Tibial nerve (tissue), 3 donors: ENCODE results near the gene ALAD.

Experiments
- POLR2A ChIP-seq, 2 donors: fragments of 450-650 bp; IDR thresholded peaks; one replicate each; pipeline ENCODE4 v1.6.1; 2017; ENCODE audit warnings: antibody characterized with exemption in 2 of 2, mild to moderate bottlenecking in 2 of 2, moderate library complexity in 2 of 2
- TF ChIP-seq, protein P1 (sequence below), 5 experiments: fragments of 200-600 bp in 3 of 5; fragments of 450-650 bp in 2 of 5; sonication (generic) in 3 of 5; IDR thresholded peaks; one replicate each; pipeline ENCODE4 v1.5.1; 2016 to 2019; ENCODE audit warnings: antibody characterized with exemption in 5 of 5, mild to moderate bottlenecking in 3 of 5, moderate library complexity in 2 of 5

DNA sequence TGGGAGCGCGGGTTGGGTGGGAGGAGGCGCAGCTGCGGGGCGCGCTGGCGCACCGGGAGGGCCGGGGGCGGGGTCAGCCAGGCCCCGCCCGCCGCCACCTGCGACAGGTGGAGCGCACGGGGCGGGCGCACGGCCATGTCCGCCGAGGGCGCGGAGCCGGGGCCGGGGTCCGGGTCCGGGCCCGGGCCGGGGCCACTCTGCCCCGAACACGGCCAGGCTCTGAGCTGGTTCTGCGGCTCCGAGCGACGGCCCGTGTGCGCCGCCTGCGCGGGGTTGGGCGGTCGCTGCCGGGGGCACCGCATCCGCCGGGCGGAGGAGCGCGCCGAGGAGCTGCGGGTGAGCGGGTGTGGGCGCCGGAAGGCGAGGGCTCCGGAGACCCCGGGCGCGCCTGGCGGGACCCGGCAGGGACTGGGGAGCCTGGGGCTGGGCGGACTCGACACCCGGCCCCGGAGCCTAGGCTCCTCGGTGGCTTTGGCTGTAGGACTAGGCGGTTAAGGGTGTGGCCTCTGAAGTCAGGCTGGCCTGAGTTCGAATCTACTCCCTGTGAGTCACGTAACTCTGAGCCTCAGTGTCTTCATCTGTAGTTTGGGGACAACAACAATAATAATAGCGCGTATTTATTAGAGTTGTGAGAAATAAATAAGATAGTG lies 51.5 kb downstream of the ALAD start, which contains the start of gene BSPRY:
- TF ChIP-seq, protein P1, sequence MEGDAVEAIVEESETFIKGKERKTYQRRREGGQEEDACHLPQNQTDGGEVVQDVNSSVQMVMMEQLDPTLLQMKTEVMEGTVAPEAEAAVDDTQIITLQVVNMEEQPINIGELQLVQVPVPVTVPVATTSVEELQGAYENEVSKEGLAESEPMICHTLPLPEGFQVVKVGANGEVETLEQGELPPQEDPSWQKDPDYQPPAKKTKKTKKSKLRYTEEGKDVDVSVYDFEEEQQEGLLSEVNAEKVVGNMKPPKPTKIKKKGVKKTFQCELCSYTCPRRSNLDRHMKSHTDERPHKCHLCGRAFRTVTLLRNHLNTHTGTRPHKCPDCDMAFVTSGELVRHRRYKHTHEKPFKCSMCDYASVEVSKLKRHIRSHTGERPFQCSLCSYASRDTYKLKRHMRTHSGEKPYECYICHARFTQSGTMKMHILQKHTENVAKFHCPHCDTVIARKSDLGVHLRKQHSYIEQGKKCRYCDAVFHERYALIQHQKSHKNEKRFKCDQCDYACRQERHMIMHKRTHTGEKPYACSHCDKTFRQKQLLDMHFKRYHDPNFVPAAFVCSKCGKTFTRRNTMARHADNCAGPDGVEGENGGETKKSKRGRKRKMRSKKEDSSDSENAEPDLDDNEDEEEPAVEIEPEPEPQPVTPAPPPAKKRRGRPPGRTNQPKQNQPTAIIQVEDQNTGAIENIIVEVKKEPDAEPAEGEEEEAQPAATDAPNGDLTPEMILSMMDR (IDR thresholded peaks at IDR 0.05), result no peak
- no peak for TF ChIP-seq POLR2A (IDR thresholded peaks at IDR 0.05)
